Fibroblast of upper back skin (primary cell): ENCODE data around the gene ATP2A1.
"Not testable (repeated sequence)": the region's sequence is repeated elsewhere in the genome, so short reads cannot be mapped to it uniquely, and the experiment has no call there.

Source experiments
- DNase-seq: peaks from one replicate; pipeline ENCODE4 v3.0.0-alpha.2; 2013

The ATP2A1 gene

GRCh38 chr16:28863929-28864793 is 14.1 kb upstream of the ATP2A1 start:
- peak; percentile 34 for DNase-seq

- DNase-seq: no peak
Measured at GRCh38 chr16:28865001-28865688, 13.1 kb upstream of the ATP2A1 start.

- DNase-seq: no peak
Measured at GRCh38 chr16:28865722-28866453, 12.4 kb upstream of the ATP2A1 start.

GRCh38 chr16:28866454-28866804 is 11.9 kb upstream of the ATP2A1 start:
- DNase-seq: no peak

GRCh38 chr16:28867241-28867640 is 11.0 kb upstream of the ATP2A1 start:
- no peak for DNase-seq

GRCh38 chr16:28867646-28868045 is 10.6 kb upstream of the ATP2A1 start:
- not testable (repeated sequence) for DNase-seq

- DNase-seq: no peak
Measured at GRCh38 chr16:28869201-28869600, 9.1 kb upstream of the ATP2A1 start.

- no peak for DNase-seq
Measured at GRCh38 chr16:28872952-28873351, 5.3 kb upstream of the ATP2A1 start.

- DNase-seq: no peak
Measured at GRCh38 chr16:28873543-28874201, 4.6 kb upstream of the ATP2A1 start.

- DNase-seq: no peak
Measured at GRCh38 chr16:28874406-28874805, 3.9 kb upstream of the ATP2A1 start.

- no peak for DNase-seq
Measured at GRCh38 chr16:28875134-28876018, 2.9 kb upstream of the ATP2A1 start.

- no peak for DNase-seq
Measured at GRCh38 chr16:28876019-28876659, 2.1 kb upstream of the ATP2A1 start.

- DNase-seq: no peak
Measured at GRCh38 chr16:28876973-28877654, 1.2 kb upstream of the ATP2A1 start.

GRCh38 chr16:28877655-28878000 is 660 bp upstream of the ATP2A1 start:
- no peak for DNase-seq

- no peak for DNase-seq
Measured at GRCh38 chr16:28879261-28879840, 1.1 kb downstream of the ATP2A1 start.

- DNase-seq: peak; percentile 80
Measured at GRCh38 chr16:28879841-28880588, 1.7 kb downstream of the ATP2A1 start.

- DNase-seq: no peak
Measured at GRCh38 chr16:28880589-28880915, 2.3 kb downstream of the ATP2A1 start.

- DNase-seq: no peak
Measured at GRCh38 chr16:28880955-28881354, 2.7 kb downstream of the ATP2A1 start.

GRCh38 chr16:28881565-28881964 is 3.3 kb downstream of the ATP2A1 start:
- DNase-seq: not testable (repeated sequence)

GRCh38 chr16:28882551-28883160 is 4.4 kb downstream of the ATP2A1 start:
- no peak for DNase-seq
